ENCODE data around the gene BRSK2. TPM values are rescaled to one million over a fixed set of nuclear protein-coding genes. Genes with fewer than 3 reads are reported as not detected.

BRSK2 gene
- total RNA-seq, 1 donor from 2014 or later = 0.41 TPM

DNA sequence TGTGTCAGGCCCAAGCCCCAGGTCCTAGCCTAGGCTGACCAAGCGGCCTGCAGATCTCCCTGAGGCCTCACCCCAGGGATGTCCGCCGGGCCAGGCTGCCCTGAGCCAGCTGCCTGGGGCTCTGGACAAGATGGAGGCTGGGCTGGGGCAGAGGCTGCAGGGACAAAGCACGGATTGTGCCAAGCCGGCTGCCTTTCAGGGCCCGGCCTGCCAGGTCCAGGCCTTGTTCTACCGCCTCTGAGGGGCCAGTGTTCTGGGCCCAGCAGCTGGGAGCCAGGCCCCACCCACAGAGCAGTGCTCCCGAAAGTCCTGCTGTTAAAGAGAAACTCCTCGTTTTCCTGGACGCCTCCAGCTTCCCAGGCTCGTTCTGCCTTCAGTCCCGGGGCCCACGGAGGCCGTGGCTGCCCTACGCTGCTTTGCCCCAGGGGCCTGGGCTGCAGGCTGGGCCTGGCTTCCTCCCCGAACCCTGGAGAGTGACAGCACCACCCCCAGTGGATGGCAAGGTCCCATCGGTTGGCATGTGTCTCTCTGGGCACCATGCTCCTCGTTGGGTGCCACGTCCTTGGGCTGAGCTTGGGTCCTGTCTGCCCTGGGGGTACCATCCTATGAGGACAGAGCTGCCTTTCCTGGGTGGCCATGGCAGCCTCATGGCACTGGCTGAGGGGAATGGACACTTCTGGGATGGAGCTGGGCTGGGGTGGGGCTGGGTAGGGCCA, 7.6 kb downstream of the BRSK2 start:
- peak; percentile 25 for DNase-seq

DNA sequence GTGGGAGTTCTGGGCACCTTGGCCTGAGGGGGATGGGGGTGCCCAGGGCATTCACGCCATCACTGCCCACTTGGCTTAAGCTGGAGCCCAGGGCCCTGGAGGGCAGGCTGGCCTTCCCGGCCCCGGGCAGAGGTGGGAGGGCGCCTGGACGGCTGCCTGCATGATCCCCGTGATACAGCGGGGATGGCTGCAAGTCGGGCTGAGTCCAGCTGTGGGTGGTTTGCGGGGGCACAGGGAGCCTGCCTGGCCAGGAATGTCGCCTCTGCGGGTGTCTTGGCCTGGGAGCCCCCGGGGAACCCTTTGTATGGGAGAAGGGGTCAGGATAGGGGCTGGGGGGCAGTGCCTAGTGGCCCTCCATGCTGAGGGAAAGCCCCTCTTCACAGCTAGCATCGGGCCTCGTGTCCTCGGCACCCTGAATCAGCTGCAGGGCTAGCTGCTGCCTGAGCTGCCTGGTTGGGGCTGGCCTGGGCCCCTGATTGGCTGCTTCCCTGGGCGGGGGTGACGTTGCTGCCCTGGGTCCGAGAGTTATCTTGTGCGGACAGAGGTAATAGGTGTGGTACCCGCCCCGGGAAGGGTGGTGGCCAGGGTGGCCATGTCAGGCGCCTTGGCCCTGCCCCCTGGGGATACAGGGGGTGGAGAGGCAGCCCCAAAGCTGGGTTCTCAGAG, 8.3 kb downstream of the BRSK2 start:
- DNase-seq = no peak

- DNase-seq = no peak
These were observed 8.9 kb downstream of the BRSK2 start for GRCh38 chr11:1398528-1399235.

DNA sequence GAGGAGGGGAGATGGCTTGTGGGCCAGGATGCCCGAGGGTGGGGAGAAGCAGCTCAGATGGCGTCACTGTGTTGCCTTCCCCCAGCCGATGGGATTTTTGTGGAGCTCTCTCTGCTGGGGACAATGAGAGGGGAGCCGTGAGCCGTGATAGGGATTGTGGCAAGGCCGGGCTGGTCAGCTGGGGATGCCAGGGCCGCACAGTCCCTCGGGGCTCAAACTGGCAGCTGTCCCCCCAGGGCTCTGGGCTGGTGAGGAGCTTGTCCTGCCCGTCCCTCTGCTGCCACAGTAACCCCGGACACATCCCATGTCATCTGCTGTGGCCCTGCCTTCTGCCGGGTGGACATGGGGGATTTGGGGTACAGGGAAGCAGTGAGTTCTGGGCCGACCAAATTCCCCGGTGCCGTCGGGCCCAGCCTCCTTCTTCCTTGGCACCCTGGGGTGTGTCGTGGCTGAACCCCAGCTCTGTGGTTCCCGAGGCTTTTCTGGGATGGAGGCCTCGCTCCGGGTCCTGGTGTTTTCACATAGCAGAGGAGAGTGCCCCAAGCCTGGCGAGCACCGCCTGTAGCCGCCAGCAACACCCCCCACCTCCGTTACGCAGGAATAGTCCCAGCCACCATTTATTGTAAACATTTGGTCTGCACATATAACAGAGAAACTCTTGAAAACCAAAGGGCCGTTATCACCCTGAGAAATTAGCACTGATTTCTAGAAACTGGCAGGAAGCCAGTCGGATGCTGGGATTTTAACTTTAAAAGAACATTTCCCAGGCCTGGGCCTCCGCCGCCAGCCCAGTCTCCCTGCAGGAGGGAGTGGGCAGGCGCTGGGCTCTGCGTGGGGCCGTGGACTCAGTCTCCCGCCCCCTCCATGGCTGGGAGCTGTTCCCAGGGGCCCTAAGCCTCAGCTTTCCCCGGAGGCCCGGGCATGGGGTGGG, 9.9 kb downstream of the BRSK2 start:
- no peak for DNase-seq

GRCh38 chr11:1400317-1401170, 10.8 kb downstream of the BRSK2 start:
- no peak for DNase-seq

DNA sequence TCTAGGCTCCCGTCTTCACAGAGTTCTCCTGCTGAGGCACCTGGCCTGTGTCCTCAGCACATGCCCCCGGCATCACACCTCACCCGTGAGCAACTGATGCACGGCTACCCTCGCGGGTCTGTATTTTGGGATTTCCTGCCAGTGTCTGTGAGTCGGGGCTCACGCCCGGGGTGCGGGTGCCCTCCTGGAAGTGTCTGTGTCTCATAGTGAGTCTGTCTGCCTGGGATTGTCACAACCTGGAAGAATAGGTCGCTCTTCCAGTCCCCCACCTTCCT, 11.4 kb downstream of the BRSK2 start:
- no peak for DNase-seq

DNA sequence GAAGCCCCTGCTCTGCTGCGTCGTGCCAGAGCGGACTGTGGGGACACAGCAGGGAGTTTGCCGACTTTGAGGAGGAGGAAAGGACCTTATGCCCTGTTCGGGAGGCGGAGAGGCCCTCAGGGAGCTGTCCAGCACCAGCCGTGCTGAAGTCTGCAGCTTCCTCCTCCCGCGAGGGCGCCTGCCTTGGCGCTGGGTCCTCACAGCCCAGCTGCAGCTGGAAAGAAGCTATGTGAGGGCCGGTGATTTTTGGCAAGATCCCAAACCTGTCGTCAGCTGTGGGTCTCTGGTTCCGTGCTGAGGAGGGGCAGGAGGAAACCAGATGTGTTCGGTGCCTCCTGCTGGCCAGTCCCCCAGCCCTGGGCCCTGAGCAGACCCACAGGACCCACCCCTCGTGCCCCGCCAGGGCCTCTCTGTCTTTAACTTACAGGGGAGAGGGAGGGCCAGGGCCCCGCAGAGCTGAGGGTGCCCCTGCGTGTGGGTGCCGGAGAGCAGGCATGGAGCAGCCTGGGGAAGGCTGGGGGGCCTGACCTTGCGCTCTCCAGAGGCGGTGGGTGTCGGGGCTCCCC, 12.0 kb downstream of the BRSK2 start:
- peak; percentile 93 for DNase-seq

GRCh38 chr11:1402355-1403077, 12.8 kb downstream of the BRSK2 start:
- no peak for DNase-seq

- no peak for DNase-seq
These were observed 13.4 kb downstream of the BRSK2 start for GRCh38 chr11:1403078-1403620.

GRCh38 chr11:1403721-1404460, 14.2 kb downstream of the BRSK2 start:
- DNase-seq = no peak

DNA sequence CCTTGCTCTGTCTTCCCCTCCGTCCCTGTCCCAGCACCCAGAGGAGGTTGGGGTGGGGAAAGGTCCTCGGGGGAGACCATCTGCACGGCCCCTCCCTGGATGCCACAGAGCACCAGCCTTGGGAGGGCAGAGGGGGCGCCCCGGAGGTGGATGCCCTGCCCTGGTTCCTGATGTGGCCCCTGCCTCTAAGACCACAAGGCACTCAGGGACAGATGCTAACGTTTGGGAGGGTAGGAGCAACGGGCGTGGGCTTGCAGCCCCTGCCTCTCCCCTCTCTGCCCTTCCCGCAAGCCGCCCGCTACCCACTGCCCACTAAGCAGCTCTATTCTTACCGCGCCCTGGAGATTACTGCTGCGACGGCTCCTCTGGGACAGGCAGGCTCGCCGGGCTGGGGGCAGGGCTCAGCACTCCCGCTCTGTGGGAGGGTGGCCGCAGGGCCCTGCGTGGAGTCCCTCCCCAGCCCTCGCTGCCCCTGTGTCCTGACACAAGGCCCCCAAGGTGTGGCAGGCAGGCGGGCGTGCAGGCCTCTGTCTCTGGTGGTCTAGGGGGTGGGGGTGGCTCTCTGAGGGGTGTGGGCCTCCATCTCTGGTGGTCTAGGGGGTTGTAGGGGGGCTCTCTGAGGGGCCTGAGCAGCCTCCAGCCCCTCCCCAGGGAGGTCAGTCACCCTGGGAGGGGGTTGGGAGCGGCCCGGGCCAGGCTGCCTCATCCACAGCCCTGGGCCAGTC, 14.9 kb downstream of the BRSK2 start:
- no peak for DNase-seq

DNA sequence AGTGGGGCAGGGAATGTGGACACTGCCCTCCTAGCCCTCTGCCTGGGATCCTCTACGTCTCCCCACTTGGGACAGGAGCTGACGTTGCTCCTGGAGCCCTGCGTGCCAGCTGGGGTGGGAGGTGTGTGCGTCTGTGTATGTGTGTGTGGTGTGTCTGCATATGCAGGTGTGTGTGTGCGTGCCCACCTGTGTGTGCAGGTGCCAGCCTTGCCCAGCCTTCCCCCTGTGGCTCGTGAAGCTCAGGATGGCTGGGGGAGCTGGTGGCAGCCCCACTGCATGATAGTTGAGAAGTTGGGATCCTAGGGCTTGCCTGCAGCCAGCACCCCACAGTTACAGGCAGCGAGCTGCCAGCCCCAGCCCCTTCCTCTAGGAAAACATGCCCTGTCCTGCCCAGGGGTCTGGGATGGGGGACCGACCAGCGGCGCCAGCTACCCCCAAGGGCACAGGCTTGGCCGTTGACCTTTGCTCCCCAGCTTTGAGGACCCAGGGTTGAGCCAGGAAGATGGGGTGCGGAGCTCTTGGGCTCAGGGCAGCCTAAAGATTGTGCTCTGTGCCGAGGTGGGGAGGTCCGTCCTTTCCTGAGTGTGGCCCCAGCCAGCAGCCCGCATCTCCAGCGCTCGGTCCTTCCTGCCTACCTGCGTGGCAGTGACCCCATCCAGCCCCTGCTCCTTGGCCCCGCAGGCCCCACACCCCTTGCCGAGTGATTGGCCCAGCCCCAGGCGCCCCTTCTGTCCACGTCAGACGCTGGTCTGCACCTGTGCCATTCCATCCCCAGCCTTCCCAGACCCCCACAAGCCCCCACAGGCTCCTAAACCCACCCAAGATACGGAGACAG, 15.7 kb downstream of the BRSK2 start:
- no peak for DNase-seq

DNA sequence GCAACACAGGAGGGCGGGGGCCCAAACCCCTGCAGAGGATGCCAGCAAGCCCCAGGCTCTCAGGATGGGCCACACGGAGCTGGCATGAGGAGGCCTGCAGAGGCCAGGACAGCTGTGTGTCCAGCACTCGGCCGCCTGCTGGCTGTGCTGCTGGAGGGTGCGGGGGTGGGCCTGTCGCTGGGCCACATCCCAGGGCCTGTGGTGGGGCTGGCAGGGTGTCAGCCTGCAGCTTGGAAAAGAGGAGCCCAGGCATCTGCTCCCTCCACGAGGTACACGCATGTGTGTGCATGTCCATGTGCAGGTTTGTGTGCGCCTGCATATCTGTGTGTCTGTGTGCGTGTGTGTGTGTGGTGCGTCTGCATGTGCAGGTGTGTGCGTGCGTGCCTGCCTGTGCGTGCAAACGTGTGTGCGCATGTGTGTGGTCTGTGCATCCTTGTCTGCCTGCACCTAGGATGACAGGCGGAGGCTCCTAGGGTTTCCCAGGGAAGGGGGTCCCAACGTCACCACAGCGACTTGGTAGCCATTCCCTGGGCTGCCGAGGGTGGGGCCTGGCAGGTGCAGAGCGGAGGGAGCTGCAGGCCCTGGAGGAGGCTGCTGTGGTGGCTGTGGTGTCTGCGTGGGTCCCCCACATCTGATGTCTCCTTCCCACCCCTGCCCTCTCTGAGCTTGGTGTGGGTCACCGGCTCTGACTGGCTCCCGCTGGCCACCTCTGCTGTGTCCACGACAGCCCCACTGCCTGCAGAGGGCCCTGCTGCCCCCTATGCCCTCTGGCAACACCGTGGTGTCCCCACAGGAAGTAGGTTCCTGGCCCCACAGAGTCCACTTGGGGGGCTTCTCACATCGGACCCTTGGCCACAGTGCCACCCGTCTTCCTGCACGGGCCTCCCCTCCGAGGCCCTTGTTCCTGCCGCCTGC, 17.1 kb downstream of the BRSK2 start:
- DNase-seq = no peak

DNA sequence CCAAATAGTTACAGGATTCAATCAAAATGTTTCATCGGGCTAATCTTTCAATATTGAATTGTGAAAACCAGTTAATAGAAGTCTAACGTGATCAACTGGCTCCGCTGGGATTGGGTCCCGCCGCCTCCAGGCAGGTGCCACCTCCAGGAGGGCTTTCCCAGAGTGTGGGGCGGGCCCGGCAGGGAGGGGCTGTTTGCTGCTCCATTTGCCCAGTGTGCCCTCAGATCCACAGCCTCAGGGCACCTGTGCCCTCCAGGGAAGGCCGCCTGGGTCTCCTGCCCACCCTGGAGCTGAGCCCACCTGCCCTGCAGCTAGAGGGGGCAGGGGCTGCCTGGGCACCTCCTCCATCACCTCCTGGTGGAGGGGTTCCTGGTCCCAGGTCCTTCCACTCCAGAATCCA, 17.9 kb downstream of the BRSK2 start:
- DNase-seq = no peak

- DNase-seq = no peak
These were observed 18.6 kb downstream of the BRSK2 start for GRCh38 chr11:1408346-1408745.

DNA sequence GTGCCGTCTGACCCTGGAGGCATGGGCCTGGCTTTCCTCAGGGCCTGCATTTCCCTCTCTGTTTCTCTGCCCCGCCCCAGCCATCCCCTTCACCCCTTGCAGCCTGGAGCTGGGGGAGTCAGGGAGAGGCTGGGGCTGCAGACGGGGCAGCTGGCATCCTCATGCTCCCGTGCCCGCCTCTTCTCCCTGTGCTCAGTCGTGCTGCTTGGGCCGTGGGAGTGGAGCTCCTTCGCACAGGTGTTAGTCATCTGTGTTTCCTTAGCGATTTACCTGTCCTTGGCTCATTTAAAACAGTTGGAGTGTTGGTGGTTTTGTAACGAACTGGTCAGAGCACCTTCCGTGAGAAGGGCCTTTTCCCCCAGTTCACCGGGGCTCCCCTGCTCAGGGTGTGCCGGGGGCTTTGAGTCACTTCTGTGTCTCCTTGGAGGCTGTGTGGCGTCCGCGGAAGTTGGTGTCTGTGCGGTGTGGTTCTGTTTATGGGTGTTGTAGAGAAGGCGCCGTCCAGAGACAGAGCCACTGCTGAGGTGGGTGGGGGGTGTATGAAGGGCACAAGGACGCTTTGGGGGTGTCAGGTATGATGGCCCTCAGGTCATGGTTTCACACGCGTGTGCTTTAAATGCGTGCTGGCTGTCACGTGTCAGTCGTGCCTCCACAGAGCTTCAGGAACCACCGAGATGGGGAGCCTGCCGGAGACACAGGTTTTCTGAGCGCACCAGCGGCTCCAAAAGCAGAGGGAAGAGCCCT, 19.5 kb downstream of the BRSK2 start:
- DNase-seq = no peak
